HG03520 (cell line): Measurements from ENCODE around the gene ZCCHC12.
A peak's percentile ranks its signal among the peaks of the same experiment; 100 is the strongest.
"Not testable (repeated sequence)": the region's sequence is repeated elsewhere in the genome, so short reads cannot be mapped to it uniquely, and the experiment has no call there.

Experiments used
- ATAC-seq: cut with Tn5 transposase; IDR thresholded peaks from one replicate; pipeline ENCODE4 v1.9.1; 2021; ENCODE audit warnings: mild to moderate bottlenecking, moderate library complexity; ENCODE audit not compliant: unreplicated experiment

Gene ZCCHC12

GRCh38 chrX:118823263-118824172 lies at the start of gene ZCCHC12:
Gene ZCCHC12, plus strand, starts transcription at chrX:118823824. Its CDS starts 1,421 bp downstream, at chrX:118825245.
- no peak for ATAC-seq

- ATAC-seq: no peak
These were observed 44.0 kb upstream of the ZCCHC12 start for GRCh38 chrX:118779581-118779980.

GRCh38 chrX:118780509-118780908 lies 43.1 kb upstream of the ZCCHC12 start:
- no peak for ATAC-seq

- no peak for ATAC-seq
These were observed 42.7 kb upstream of the ZCCHC12 start for GRCh38 chrX:118780911-118781310.

- no peak for ATAC-seq
These were observed 27.9 kb upstream of the ZCCHC12 start for GRCh38 chrX:118795528-118796280.

GRCh38 chrX:118802857-118803256 lies 20.8 kb upstream of the ZCCHC12 start:
- ATAC-seq: no peak

- ATAC-seq: no peak
These were observed 16.2 kb upstream of the ZCCHC12 start for GRCh38 chrX:118807151-118808017.

- ATAC-seq: not testable (repeated sequence)
These were observed 6.4 kb upstream of the ZCCHC12 start for GRCh38 chrX:118817257-118817656.

- no peak for ATAC-seq
These were observed 628 bp downstream of the ZCCHC12 start for GRCh38 chrX:118824173-118824730.

- no peak for ATAC-seq
These were observed 1.6 kb downstream of the ZCCHC12 start for GRCh38 chrX:118825227-118825626.

GRCh38 chrX:118839334-118839958 lies 15.8 kb downstream of the ZCCHC12 start:
- ATAC-seq: peak; percentile 86

GRCh38 chrX:118847676-118848075 lies 24.1 kb downstream of the ZCCHC12 start:
- no peak for ATAC-seq

GRCh38 chrX:118853596-118853995 lies 30.0 kb downstream of the ZCCHC12 start:
- ATAC-seq: no peak

- no peak for ATAC-seq
These were observed 32.2 kb downstream of the ZCCHC12 start for GRCh38 chrX:118855681-118856310.

GRCh38 chrX:118857006-118857405 lies 33.4 kb downstream of the ZCCHC12 start:
- ATAC-seq: no peak

GRCh38 chrX:118861338-118861737 lies 37.7 kb downstream of the ZCCHC12 start:
- no peak for ATAC-seq

GRCh38 chrX:118862091-118862490 lies 38.5 kb downstream of the ZCCHC12 start:
- no peak for ATAC-seq

- ATAC-seq: no peak
These were observed 39.4 kb downstream of the ZCCHC12 start for GRCh38 chrX:118862979-118863378.

- no peak for ATAC-seq
These were observed 40.5 kb downstream of the ZCCHC12 start for GRCh38 chrX:118864063-118864635.
